Measurements from ENCODE around the gene TERT.
"Not testable (repeated sequence)": the region's sequence is repeated elsewhere in the genome, so short reads cannot be mapped to it uniquely, and the experiment has no call there.

The TERT gene

DNA sequence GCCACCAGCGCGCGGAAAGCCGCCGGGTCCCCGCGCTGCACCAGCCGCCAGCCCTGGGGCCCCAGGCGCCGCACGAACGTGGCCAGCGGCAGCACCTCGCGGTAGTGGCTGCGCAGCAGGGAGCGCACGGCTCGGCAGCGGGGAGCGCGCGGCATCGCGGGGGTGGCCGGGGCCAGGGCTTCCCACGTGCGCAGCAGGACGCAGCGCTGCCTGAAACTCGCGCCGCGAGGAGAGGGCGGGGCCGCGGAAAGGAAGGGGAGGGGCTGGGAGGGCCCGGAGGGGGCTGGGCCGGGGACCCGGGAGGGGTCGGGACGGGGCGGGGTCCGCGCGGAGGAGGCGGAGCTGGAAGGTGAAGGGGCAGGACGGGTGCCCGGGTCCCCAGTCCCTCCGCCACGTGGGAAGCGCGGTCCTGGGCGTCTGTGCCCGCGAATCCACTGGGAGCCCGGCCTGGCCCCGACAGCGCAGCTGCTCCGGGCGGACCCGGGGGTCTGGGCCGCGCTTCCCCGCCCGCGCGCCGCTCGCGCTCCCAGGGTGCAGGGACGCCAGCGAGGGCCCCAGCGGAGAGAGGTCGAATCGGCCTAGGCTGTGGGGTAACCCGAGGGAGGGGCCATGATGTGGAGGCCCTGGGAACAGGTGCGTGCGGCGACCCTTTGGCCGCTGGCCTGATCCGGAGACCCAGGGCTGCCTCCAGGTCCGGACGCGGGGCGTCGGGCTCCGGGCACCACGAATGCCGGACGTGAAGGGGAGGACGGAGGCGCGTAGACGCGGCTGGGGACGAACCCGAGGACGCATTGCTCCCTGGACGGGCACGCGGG is at the start of gene TERT:
Gene TERT (minus strand): TSS at position 234 of the 815 bp plus-strand sequence. CDS start 79 bp downstream, at position 155.
- no peak for DNase-seq (ENCODE audit: low spot score)

DNA sequence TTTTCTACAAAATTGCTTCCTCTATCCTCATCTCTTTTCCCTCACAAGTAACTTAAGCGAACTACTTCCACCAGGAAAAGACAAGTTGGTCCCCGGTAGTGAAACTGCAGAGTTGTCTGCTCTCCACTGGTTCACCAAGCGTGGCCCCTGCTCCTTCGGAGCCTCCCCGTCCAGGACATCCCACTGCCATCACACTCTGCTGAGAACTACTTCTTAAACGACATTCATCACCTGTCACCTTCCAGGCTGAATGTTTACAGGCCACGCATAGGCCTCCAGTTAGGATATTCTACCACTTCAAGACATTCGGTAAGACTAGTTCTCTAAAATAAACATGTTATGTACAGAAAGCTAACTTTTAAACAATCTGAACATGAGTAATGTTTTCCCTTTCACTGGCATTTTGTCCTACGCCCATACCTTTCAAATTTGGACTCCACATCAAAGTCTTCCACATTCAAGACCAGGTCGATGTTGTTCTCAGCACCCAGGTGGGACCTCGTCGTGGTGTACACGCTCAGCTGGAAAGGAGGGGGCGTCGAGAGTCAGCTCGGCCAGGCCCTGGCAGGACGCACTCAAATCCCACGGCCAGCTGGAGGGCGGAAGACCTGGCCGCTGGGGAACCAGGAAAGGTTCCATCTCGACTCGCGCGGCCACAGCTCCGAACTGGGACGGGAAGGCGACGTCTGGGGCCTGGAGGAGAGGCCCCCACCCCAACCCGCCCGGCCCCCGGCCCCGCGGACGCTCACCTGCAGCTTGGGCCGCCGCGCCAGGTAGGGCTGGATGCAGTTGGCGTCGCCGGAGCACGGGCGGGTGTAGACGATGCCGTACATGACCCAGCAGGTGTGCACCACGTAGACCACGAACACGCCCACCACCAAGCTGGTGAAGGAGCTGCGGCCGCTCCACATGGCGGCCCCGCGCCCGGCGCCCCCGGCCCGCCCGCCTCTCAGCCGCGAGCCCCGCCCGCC is 49.3 kb upstream of the TERT start:
- DNase-seq (ENCODE audit: low spot score): no peak

DNA sequence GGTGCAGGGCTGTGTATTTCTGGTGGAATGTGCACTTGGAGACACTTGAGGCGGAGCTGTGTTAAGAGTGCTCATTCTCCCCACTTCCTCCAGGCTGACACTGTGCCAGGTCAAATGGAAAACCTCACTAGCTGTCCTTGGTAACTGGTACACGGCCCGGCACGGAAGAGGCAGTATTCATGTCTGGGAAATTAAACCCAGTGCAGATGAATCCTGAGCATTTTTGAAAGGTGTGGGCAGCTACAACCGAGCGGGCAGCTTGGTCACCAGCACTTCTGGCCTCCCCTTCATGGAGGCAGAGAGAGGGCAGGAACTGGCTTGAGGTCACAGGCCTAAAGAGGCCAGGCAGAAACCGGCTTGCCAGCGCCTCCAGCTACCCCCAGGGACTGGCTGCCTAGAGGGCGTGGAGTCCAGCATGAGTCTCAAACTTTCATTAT is 48.5 kb upstream of the TERT start:
- no peak for DNase-seq (ENCODE audit: low spot score)

DNA sequence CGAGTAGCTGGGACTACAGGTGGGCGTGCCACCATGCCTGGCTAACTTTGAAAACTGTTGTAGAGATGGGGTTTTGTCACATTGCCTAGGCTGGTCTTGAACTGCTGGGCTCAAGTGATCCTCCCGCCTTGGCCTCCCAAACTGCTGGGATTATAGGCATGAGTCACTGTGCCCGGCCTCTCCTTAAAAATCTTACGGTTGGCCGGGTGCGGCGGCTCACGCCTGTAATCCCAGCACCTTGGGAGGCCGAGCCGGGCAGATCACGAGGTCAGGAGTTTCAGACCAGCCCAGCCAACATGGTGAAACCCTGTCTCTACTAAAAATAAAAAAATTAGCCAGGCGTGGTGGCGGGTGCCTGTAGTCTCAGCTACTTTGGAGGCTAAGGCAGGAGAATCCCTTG is 47.8 kb upstream of the TERT start:
- DNase-seq (ENCODE audit: low spot score): not testable (repeated sequence)

DNA sequence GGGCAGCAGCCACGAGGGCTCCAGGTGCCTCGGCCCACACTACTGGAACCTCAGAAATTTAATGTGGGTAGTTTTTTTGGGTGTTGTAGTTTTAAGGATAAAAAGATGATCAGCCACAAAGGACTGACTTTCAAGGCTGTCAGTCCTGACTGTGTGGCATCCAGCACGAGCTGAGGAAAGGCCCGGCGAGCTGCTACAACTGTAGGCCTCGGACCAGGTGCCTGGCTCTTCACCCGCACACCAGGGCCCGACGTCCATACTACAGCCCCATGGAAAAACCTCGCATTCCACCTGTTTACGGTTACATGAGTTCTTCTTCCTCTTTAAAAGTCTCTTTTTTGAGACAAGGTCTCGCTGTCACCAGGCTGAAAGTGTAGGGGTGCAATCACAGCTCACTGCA is 47.4 kb upstream of the TERT start:
- DNase-seq (ENCODE audit: low spot score): no peak

DNA sequence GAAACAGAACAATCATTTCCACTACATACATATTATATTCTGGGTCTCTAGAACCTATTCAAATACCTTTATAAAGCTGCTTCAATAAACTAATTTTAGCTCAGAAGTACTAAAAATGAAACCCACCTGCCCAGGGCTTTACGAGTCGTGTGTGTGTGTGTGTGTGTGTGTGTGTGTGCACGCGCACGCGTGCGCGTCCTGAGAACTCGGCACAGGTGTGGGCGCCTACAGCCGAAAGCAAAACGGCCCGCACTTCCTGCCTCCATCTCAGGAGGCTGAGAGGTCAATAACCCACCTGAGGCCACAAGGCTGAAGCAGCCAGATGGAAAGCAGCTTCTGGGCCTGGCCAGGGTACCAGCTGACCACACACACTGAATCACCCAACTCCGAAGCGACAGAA is 47.0 kb upstream of the TERT start:
- DNase-seq (ENCODE audit: low spot score): no peak

DNA sequence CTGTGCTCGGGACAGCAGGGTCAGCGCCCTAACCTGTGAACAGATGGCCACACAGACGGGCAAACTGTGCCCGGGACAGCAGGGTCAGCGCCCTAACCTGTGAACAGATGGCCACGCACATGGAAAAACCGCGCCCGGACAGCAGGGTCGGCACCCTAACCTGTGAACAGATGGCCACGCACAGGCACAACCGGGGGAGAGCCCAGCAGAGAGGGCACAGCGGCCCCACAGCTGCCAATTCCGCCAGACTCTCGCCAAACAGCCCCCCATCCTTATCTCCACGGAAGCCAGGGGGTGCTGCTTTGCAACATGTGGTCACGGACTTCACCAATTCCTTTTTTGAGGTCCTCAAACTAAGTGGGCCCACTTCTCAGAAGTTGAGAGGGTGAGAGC is 44.9 kb upstream of the TERT start:
- DNase-seq (ENCODE audit: low spot score): not testable (repeated sequence)

DNA sequence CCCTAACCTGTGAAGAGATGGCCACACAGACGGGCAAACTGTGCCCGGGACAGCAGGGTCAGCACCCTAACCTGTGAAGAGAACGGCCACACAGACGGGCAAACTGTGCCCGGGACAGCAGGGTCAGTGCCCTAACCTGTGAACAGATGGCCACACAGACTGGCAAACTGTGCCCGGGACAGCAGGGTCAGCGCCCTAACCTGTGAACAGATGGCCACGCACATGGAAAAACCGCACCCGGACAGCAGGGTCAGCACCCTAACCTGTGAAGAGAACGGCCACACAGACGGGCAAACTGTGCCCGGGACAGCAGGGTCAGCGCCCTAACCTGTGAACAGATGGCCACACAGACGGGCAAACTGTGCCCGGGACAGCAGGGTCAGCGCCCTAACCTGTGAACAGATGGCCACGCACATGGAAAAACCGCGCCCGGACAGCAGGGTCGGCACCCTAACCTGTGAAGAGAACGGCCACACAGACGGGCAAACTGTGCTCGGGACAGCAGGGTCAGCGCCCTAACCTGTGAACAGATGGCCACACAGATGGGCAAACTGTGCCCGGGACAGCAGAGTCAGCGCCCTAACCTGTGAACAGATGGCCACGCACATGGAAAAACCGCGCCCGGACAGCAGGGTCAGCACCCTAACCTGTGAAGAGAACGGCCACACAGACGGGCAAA is 44.4 kb upstream of the TERT start:
- DNase-seq (ENCODE audit: low spot score): not testable (repeated sequence)

DNA sequence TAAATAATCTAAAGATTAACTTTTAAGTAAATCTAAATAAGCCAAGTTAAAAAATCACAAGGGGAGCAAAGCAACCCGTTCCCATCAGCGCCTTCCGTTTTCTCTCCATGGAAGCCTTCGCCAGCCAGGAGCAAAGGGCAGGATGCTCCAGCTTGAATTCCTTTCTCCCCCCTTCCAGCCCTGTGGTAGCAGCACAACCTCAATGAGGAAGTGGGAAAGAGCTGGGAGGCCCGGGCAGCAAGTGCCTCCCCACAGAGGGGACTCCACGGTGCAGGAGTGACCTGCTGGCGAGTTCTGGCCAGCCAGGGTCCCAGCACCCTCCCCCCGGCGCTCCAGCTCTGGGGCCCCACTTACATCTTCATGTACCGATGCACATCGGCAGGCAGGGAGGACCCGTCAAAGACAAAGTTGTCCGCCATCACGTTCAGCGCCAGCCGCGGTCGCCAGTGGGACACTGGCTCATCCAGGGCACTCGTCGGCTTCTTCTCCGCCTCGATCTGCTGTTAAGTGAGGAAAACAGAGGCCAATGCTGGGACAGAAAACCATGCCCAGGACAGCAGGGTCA is 43.7 kb upstream of the TERT start:
- no peak for DNase-seq (ENCODE audit: low spot score)

DNA sequence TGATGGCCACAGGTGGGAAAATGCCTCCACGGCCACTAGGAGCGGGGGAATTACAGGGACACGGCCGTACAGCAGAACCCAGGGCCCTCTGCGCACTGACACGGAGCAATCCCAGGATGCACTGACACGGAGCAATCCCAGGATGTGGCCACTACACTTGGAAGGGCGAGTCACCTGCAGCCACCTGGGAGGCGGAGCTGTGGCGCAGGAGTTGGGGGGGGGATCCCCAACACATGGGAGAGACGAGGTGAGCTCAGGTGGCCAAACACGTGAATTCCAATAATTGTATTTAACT is 43.3 kb upstream of the TERT start:
- DNase-seq (ENCODE audit: low spot score): no peak

DNA sequence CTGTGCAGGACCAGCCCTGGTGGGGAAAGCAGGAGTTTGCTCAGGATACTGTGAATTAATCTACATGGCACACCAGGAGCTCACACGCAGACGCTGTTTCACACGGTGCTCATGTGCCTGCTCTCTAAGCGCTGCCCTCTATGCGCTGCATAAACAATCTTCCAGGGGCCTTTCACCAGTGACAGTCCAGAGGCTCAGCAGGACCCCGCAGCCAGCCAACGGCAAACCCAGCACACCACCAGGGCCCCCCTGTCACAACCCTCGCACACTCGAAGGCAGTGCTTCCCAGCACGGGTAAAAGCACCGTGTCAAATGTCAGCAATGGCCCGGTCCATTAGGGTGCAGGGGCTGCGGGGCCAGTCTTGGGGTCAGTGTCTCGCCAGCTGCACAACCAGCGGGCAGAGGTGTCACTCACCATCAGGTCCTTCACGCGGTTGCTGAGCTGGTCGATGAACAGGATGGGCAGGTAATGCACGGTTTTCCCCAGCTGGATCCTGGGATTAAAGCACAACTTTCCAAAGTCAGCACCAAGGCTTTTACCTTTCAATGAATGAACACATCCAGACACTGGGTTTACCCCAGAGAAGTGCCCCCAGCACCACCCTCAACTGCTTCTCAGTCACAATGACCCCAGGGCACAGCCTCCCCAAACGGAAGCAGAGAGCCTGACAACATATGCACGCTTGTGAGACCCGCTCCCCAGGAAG is 42.8 kb upstream of the TERT start:
- DNase-seq (ENCODE audit: low spot score): no peak

DNA sequence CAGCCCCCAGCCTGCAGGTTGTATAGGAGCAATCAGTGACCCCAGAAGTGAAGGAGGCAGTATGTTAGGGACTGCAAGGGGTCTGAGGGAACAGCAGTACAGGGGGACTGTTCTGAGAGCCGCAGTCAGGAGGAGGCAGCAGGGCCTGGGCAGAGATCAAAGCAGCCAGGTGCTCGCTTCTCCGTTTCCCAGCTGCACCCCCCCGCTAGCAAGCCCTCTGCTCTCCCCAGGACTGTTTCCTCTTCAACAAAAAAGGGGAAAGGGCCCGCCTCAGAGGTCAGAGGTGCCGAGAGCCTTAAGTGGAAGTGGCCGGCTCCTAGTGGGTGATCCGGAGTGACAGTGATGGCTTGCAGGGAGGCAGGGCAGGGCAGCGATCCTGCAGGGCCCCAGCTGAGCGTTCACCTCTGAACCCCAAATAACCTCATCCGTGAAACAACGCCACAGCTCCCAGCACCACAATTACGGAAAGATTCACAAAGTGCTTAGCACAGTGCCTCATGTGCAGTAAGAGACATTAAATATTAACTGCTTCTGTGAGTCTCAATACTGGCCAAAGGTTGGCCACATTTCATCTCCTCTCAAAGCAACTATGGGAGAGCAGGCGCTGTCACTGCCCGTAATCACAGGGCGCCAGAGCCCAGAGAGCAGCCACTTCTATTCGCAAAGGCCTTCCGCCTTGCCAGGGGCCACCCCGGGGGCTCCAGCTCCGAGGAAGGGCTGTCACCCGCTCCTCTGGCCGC is 42.1 kb upstream of the TERT start:
- DNase-seq (ENCODE audit: low spot score): no peak

DNA sequence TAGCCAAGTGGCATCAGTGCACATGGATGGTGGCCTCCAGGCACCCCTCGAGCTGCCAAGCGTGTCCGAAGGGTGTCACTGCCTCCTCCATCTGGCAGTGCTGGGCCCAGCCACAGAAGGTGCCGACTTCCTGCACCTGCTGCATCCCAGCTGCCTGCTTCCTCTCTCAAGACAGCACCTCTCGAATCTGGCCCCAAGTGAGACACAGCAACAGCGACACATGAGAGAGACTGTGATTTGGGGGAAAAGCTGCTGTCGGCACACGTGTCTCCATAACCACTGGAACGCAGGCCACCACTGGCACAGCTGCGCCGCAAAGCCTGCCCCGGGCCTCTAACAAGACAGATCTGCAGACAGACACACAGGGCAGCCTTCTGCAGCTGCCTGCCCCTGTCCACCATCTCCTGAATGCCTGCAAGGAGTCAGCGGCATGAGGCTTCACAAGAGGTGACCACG is 41.3 kb upstream of the TERT start:
- DNase-seq (ENCODE audit: low spot score): no peak

DNA sequence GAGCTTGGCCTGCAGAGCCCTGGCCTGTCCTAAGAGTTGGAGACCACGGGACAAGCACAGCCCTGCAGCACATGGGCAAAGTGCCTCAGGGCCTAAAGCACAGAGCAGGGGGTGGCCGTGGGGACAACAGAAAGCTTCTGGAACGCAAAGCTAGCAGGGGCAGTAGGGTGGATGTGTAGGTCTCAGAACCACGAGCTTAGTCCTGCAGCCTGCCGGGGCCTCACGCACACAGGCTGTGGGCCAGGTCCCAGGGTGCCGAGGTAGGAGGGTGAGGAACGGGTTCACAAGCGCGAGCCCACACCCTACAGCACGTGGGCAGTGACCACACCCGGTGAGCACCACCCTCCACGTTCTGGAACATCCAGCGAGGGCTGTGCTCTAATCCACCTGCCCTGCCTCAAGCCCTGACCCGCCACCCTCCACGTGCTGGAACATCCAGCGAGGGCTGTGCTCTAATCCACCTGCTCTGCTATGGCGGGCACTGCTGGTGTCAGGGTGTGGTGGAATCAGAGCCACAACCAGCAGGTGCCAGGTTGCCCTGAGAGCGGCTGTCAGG is 40.8 kb upstream of the TERT start:
- no peak for DNase-seq (ENCODE audit: low spot score)

DNA sequence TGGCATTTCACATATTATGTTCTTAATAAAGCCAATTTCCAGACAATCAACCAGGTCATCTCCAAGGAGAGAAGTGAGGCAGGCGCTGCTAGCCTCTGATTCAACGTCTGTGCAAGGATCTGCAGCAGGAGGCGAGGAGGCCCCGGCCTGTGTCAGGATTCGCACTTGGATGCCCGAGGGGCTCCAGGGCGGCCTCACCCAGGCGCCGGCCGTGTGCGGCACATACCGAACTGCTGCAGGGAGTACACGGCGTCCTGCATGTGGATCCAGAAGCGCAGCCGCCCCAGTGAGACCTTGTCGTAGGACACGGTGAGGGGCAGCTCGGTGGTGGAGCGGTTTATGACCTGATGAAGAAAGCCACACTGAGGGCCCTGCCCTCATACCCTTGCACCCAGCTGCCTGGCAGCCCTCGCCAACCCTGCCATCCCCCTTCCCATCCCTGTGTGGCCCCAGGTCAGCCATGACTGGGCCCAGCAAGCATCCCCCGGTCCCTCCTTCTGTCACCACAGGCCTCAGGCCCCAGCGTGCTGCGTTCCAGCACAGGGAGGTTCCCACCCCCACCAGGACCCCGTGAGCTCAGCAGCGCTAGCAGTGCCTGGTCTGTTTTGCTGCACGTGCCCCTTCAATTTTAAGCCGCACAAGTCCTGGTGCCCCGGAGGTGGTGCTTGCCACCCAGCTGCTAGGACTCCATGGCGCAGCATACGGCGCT is 40.1 kb upstream of the TERT start:
- no peak for DNase-seq (ENCODE audit: low spot score)

DNA sequence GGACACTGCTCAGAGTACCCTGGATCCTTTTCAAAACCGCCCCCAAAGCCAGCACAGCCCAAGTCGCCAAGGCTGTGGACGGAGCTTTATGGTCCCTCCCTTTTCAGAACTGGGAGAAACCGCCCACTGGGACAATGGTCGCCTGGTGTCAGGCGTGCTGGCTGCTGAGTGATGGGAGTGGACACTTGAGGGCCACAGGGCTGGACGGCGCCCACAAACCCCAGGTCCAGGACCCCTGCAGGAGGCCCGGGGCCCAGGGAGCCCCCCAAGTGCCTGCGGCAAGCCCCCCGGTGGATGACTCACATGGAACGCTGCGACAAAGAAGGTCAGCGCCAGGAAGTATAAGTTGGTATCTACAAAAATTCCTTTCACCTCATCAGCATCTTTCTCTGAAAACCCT is 39.1 kb upstream of the TERT start:
- no peak for DNase-seq (ENCODE audit: low spot score)

DNA sequence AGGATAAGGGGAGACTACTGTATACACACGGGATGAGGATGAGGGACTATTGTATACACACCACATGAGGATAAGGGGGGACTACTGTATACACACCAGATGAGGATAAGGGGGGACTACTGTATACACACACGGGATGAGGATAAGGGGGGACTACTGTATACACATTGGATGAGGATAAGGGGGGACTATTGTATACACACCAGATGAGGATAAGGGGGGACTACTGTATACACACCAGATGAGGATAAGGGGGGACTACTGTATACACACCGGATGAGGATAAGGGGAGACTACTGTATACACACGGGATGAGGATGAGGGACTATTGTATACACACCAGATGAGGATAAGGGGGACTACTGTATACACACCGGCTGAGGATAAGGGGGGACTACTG is 38.4 kb upstream of the TERT start:
- not testable (repeated sequence) for DNase-seq (ENCODE audit: low spot score)

DNA sequence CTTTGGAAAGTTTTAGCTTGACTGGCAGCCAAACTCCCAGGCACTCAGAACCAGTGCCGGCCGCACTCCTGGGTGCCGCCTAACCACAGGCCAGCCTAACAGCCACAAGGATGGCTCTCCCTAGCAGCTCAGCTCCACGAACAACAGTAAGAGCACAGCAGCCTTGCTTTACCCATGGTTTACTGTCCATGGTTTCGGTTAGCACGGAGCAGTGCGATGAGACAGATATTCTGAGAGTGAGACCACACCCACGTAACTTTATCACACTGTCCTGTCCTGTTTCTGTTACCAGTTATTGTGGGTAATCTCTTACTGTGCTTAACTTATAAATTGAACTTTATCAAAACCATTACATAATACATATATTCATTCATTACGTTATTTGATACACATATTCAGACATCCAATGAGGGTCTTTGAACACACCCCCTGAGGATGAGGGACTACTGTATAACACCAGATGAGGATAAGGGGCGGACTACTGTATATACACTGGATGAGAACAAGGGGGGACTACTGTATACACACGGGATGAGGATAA is 37.7 kb upstream of the TERT start:
- no peak for DNase-seq (ENCODE audit: low spot score)

DNA sequence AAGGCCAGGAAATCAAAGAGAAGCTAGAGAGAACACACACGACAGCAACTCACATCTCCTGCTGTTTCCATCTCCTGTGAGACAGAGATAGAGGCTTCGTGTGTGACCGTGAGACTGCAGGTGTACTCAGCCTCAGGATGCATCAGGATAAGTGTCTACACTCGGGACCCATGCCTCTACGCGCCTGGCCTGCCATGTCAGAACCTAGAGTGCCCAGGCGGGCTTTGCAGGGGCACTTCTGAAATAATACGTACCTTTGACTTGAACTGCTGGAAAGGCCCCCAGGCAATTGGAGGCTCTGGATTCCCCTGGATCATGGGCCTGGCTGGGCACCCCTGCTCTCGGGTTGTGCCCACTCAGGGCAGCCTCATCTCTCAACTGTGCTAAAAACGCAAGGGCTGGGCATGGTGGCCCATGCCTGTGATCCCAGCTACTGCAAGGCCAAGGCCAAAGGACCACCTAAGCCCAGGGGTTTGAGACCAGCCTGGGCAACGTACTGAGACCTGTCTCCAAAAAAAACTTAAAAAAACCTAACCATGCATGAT is 37.1 kb upstream of the TERT start:
- DNase-seq (ENCODE audit: low spot score): no peak
